Measurements from ENCODE around the gene HELQ. TPM values are rescaled to one million over a fixed set of nuclear protein-coding genes. Genes with fewer than 3 reads are reported as not detected.

The HELQ gene
- total RNA-seq, 2 experiments from 2014 or later = 14.0 to 16.2 TPM

GRCh38 chr4:83358410-83358809, 97.2 kb downstream of the HELQ start:
- H3K27me3 Mint-ChIP-seq = no peaks in the 10 kb centered on the region
- CTCF ChIA-PET = interaction anchor here (1.0 kb wide), 1 partner anchor 57 kb away, joined by 3 read pairs; no protein-coding TSS in a partner anchor
- H3K4me1 Mint-ChIP-seq = peaks cover 10% of the 10 kb centered on the region
- peaks cover 3% of the 10 kb centered on the region for H3K36me3 Mint-ChIP-seq (ENCODE audit: low read depth)
- no peak overlapping the region for H3K4me3 Mint-ChIP-seq
- POLR2A ChIA-PET = no interaction called here
- no peak overlapping the region for H3K27ac Mint-ChIP-seq
- no peak for DNase-seq
- peaks cover 7% of the 10 kb centered on the region for H3K9me3 Mint-ChIP-seq

Other genes with a start within 250 kb of the HELQ start
- 10 to 100 TPM; 16.2 to 17.9 TPM for gene COQ2, start 171.0 kb downstream of the HELQ start, total RNA-seq
- 10 to 100 TPM; 24.6 to 26.1 TPM for gene HPSE, start 121.0 kb downstream of the HELQ start, total RNA-seq
- 10 to 100 TPM; 61.0 to 70.1 TPM for gene MRPS18C, start 235 bp upstream of the HELQ start, total RNA-seq
- 10 to 100 TPM; 17.3 to 18.7 TPM for gene ABRAXAS1, start 29.3 kb upstream of the HELQ start, total RNA-seq
- gene GPAT3, start 80.3 kb upstream of the HELQ start, total RNA-seq = 1 to 10 TPM; 4.1 to 4.2 TPM

All from activated CD4-positive, alpha-beta T cell treated with anti-CD3 and anti-CD28 coated beads, Interleukin-2, amount 10 ng/mL, durations not matched to agents 7 days and 5 days (primary cell).